GM21786 (cell line): ENCODE measurements around the gene PSTPIP1.

ENCODE experiments used
- ATAC-seq: cut with Tn5 transposase; IDR thresholded peaks from one replicate; pipeline ENCODE4 v1.9.1; 2021; ENCODE audit not compliant: unreplicated experiment

Gene PSTPIP1

GRCh38 chr15:77018796-77019505 is 24.0 kb downstream of the PSTPIP1 start:
- ATAC-seq, result no peak

- no peak for ATAC-seq
Measured at GRCh38 chr15:77019521-77020331, 24.8 kb downstream of the PSTPIP1 start.

GRCh38 chr15:77020348-77021087 is 25.6 kb downstream of the PSTPIP1 start:
- no peak for ATAC-seq

- no peak for ATAC-seq
Measured at GRCh38 chr15:77021088-77021481, 26.2 kb downstream of the PSTPIP1 start.

GRCh38 chr15:77021803-77022381 is 27.0 kb downstream of the PSTPIP1 start:
- ATAC-seq, result no peak

DNA sequence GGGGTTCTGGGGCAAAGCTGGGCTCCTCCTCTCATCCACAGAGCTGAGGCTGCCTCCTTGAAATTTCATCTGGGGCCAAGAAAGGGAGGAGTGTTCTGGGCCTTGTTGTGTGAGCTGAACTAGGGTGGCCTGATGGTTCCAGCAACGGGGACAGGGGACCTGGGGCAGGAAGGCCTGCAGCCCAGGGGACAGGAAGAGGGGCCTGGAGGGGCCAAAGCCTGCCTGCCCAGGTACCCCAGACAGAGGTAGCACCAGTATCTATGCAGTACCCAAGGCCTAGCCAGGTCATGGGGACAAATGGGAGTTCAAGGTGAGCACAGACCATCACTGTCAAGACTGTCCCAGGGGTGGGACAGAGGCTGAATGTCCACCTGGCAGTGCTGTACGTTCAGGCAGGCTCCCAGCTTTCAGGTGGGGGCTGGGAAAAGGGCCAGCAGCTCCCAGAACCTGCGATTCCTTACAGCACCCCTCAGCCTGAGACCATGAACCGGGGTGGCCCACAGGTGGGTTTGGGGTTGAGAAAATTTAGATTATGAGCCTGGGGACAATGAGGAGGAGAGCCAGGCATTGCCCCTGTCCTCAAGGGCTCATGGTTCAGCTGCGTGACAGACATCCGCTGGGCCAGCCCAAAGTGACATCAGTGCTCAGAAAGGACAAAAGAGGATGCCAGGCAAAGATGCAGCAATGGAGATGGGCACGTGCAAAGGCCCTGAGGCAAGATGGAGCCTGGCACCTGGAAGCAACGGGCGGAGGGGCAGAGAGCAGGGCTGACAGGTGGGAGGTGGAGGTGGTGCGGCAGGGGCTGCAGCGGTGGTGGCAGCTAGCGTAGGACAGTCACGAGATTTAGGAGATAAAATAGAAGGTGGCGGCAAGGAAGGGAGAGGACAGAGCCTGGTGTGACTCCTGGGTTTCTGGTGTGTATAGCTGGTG is 28.0 kb downstream of the PSTPIP1 start:
- no peak for ATAC-seq

- ATAC-seq, result no peak
Measured at GRCh38 chr15:77023576-77024272, 28.8 kb downstream of the PSTPIP1 start.

DNA sequence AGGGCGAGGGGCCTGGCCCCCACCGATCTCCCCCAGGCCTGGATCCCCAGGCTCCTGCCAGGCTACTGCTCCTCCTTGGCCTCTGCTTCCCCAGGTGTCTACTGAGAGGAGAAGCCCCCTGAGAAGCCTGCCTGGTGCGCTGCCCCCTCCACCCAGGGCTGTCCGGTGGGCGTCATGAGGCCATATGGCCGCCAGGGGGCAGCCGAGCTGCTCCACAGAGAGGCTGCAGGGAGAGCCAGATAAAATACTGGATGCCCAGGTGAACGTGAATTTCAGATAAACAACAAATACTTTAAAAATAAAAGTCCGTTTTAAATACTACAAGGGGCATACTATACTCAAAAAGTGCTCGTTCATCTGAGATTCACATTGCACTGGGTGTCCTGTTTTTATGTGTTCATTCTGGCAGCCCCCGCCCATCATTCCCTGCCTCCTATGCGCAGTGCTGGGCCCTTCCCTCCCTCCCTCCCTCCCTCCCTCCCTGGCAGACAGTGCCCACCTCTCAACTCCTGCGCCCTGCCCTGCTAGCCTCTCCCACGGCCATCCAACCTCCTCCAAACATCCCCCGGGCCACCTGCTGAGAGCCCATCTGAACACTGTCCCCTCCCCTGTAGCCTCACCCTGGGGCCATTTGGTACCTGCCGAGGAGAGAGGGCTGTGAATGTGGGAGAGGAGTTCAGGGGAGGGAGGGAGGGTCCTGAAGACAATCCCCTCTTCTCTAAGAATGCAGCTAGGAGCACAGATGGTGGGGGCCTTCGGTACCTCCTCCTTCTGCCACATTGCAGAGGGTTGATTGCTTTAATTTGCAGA is 29.6 kb downstream of the PSTPIP1 start:
- no peak for ATAC-seq

- ATAC-seq, result no peak
Measured at GRCh38 chr15:77025083-77025901, 30.4 kb downstream of the PSTPIP1 start.

DNA sequence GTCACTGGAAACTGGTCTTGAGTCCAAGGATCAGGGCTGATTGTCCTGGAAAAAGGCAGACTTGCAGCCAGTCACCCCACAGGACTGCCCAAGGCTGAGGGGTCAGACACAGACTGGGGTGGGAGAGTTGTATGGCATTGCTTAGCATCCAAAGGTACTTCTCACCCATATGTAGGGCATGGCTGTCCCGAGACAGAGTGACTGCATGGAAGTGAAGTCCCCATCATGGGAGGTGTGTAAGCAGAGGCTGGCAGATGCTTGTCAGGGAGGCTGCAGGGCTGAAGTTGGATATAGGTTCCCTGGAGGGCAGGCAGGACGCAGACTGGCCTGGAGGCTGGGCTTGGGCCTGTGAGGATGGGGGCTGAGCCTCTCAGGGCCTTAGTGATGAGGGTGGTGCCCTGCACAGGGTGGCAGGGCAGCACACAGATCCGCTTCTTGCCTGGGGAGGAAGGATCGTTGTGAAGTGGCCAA is 31.1 kb downstream of the PSTPIP1 start:
- no peak for ATAC-seq

DNA sequence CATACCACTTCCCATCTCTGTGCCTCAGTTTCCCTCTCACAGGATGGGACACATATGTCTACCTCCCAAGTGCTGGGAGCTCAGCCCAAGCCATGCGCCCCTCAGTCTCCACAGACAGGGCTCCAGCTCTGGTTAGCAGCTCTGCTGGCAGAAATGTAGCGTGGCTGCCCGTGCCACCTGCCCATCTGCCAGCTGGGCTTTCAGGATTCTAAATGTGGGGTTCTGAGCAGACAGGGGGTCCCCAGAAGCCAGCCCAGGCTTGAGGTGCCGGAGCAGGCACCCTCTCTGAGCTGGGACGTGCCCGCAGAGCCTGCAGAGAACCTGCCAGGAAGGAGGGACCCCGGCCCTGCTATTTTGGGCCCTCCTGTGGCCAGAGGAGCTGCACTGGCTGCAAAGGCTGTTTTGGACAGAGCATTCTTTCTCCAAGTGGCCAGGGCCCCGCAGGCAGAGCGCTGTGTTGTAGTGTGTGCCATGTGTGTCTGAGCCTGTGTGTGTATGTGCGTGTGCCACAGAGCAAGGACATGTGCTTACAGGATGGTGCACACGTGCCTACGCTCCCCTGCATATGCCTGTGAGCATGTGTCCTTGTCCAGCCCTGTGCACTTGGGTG is 31.7 kb downstream of the PSTPIP1 start:
- no peak for ATAC-seq

DNA sequence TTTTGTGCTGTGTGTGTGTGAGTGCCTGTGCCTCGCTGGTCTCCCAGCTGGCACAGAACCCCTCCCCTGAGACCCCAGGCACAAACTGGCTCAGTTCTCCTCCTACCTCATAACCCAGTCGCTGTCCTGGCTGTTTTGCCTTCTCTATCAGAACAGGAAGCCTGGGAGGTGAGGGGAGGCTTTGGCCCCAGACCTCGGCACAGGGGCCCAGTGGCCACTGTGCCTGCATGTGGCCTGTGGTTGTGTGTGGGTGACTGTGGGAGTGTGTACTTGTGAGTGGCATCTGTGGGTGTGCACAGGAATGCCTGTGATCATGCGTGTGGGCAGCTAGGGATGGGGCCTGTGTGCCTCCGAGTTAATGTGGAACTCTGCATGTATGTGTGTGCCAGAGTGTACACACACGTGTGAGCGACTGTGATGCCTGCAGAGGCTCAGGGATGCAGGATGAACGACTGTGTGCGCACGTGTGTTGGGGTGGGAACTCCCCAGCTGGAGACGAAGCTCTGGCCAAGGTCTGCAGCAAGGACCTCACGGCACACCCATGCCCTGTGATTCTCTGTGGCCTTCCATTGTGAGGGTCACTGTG is 32.3 kb downstream of the PSTPIP1 start:
- no peak for ATAC-seq

DNA sequence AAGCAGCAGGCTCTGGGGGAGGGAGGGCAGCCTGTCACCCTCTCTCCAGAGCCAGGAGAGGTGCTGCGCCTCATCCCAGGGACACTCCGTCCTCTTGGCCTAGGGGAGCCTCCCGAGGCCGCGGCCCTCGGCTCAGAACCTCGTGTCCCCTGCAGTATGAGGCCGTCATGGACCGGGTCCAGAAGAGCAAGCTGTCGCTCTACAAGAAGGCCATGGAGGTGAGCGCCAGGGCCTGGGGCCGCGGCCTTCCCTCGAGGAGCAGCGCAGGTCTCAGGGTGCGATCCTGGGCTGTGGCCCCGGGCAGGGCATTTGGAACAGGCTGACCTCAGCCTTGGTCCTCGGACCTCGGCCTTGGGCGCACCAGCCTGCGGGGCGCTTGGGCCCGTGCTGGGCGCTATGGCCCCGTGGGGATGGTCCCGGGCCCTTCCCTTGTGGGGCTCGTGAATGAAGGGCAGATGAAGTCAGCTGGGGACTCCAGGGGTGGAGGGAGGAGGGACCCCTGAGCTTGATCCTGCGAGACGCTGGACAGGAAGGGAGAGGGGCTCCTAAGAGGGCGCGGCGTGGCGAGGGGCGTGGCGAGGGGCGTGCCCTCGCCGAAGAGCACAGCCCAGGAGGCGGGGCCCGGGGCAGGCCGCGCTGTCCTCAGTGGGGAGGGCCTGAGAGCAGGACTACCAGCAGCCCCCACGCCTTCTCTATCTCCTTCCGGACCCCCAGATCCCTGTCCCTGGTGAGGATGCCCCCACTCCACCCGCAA is 32.9 kb downstream of the PSTPIP1 start:
- ATAC-seq, result no peak

DNA sequence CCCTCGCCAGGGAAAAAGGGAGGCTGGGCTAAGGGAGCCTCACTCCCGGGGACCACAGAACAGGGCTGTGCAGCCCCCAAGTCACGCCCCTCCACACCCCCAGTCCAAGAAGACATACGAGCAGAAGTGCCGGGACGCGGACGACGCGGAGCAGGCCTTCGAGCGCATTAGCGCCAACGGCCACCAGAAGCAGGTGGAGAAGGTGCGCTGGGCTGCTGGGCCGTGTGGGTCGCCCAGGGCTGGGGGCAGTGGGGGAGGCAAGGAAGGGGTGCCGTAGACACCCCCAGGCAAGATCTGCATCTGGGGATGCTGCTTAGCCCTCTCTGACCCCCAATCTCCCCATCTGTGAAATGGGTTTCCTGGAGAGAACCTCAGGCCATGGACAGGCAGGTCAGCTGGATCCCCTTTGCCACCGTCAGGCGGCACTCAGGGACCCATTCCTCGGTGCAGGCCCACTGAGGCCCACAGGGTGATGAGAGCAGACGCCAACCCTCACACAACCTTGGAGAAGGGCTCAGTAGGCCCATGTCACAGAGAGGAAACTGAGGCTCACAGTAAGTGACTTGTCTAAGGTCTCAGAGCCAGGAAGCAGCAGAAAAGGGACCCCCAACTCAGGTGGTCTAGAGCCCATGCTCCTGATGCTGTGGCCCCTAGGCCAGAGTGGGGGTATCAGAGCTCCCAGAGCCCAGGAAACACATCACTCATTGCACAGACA is 33.7 kb downstream of the PSTPIP1 start:
- no peak for ATAC-seq

- no peak for ATAC-seq
Measured at GRCh38 chr15:77029166-77030047, 34.5 kb downstream of the PSTPIP1 start.
